Activated T-cell treated with anti-CD3 and anti-CD28 coated beads for 48 hours (primary cell): Measurements from ENCODE around the gene ZBTB47.

Experiments
- DNase-seq: peaks from one replicate; pipeline ENCODE4 v3.0.0-alpha.2; 2020; ENCODE audit warnings: low read depth

The ZBTB47 gene

DNA sequence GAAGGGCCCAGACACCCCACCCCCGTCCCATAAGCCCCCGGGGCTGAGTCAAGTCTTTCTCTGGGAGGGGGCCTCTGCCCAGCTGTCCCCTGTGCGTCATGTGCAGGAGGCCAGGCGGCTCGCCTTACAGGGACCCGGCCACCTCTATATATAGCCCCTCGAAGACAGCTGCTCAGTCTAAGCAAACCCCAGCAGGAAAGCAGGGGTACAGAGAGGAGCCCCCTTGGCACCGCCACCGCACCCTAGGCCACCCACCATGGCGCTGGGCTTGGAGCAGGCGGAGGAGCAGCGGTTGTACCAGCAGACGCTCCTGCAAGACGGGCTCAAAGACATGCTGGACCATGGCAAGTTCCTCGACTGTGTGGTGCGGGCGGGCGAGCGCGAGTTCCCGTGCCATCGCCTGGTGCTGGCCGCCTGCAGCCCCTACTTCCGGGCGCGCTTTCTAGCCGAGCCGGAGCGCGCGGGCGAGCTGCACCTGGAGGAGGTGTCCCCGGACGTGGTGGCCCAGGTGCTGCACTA lies 31.9 kb downstream of the ZBTB47 start, which contains the start of gene KLHL40:
Gene KLHL40, plus strand, starts transcription at position 175 of the 519 bp plus-strand sequence. Its CDS starts 82 bp downstream, at position 257.
- no peak for DNase-seq

DNA sequence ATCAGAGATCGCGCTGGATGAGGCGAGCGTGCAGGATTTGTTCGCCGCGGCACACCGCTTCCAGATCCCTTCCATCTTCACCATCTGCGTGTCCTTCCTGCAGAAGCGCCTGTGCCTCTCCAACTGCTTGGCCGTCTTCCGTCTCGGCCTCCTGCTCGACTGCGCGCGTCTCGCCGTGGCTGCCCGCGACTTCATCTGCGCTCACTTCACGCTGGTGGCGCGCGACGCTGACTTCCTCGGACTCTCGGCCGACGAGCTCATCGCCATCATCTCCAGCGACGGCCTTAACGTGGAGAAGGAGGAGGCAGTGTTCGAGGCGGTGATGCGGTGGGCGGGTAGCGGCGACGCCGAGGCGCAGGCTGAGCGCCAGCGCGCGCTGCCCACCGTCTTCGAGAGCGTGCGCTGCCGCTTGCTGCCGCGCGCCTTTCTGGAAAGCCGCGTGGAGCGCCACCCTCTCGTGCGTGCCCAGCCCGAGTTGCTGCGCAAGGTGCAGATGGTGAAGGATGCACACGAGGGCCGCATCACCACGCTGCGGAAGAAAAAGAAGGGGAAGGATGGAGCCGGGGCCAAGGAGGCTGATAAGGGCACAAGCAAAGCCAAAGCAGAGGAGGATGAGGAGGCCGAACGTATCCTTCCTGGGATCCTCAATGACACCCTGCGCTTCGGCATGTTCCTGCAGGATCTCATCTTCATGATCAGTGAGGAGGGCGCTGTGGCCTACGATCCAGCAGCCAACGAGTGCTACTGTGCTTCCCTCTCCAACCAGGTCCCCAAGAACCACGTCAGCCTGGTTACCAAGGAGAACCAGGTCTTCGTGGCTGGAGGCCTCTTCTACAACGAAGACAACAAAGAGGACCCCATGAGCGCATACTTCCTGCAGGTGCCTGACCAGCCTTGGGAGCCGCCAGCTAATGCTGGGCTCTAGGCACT lies 32.7 kb downstream of the ZBTB47 start:
- no peak for DNase-seq

DNA sequence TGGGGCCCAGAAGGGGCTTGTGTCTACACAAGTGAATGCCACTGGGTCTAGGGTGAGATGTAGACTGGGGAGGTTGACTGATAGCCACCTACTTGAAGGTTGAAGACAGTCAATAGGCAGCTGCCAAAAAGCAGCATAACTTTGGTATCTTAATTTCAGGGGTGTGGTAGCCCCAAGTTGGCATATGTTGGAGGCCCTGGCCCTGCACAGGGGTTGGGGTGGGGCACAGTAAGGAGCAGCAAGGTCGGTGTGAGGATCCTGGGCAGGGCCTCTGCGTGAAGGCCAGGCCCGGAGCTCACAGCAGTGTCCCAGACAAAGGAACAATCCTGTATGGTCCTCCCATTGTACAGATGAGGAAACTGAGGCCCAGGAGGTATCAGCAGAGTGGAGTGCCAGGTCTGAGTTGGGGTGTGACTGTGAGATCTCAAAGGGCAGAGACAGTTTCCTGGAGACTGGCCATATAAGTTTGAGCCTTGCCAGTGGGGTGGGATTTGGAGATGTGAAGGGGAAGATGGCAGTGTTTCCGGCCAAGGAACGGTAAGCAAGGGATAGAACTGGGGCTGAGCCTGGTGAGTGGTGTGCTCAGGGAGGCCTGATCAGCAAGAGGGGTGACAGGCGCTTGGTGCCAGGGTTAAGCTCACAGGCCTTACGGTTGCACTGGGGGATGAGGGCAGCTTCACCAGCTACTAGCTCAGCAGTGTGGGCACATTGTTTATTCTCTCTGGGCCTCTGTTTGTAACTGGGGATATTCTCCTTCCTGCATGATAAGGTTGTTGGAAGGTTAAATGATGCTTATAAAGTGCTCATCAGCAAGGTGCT lies 33.5 kb downstream of the ZBTB47 start:
- DNase-seq: no peak

DNA sequence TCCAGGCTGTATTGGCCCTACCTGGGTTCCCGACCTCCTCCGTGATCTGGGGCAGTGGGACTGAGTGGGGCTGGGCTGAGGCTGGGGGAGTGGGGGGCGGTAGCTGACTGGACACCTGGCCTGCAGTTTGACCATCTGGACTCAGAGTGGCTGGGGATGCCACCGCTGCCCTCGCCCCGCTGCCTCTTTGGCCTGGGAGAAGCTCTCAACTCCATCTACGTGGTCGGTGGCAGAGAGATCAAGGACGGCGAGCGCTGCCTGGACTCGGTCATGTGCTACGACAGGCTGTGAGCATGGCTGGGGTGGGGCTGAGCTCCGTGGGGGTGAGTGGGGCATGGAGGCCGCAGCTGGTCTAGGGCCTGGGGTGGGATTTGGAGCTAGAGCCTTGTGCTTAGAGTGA lies 34.5 kb downstream of the ZBTB47 start:
- no peak for DNase-seq

DNA sequence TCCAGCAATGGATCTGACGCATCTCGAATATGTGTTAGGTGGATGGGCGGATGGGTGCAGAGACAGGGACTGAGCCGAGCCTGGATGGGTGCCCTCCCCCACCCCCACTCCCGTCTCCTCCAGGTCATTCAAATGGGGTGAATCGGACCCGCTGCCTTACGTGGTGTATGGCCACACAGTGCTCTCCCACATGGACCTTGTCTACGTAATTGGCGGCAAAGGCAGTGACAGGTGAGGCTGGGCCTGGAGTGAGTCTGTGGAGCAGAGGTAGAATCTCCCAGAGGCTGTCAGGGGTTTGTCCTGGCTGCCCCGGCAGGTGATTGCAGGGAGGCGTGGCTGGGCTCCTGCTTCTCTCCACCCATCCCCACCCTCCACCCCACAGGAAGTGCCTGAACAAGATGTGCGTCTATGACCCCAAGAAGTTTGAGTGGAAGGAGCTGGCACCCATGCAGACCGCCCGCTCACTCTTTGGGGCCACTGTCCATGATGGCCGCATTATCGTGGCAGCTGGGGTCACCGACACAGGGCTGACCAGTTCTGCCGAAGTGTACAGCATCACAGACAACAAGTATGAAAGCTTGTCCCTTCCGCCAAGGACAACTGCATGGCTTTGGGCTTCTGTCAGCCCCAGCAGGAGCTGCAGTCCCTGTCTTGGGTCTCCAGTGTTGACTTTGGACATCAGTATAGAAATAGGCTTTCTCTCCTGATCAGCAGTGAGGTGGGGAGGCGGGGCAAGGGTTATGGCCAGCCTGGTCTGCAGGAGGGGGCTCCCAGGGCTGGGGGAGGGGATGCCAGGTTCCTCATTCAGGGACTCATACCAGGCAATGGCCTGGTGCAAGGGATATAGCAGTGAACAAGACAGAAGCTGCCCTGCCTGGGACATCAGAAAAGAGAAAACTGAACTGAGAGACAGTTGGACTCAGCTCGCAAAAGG lies 35.3 kb downstream of the ZBTB47 start:
- no peak for DNase-seq

GRCh38 chr3:42689421-42690014 lies 36.0 kb downstream of the ZBTB47 start:
- no peak for DNase-seq

- DNase-seq: no peak
Measured at GRCh38 chr3:42690191-42690590, 36.7 kb downstream of the ZBTB47 start.

DNA sequence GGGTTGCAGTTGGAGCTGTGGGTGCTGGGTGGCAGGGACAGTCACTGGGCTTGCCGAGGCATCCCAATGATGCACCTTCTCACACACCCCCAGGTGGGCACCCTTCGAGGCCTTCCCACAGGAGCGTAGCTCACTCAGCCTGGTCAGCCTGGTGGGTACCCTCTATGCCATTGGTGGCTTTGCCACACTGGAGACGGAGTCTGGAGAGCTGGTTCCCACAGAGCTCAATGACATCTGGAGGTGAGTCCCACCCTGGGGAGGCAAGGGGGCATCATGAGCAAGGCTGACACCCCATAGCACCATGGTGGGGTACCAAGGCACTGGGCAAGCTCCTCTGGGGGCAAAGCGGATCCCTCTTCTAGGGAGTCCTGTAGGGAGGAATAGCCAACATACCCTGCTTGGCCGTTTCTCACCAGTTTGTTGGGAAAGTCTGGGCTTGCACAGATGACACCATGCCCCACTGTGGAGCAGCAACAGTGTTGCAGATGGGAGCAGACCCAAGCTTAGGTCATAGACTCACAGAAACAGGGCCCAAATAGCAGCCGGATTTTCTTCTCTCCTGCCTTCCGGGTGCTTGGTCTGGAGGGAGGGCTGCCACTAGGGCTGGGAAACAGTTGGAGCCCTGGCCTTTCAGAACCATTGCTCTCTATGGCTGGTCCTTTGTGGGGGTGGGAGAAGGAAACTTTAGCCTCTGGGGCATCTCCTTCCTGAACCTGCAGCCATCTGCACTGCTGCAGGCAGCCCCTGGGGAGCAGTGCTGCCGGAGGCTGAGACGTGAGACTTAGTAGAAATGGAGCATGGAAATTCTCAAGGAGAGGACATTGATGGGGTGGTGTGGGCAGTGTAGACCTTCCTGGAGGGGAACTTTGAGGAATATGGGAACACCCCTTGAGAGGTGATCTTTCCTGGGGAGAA lies 37.5 kb downstream of the ZBTB47 start:
- DNase-seq: no peak

DNA sequence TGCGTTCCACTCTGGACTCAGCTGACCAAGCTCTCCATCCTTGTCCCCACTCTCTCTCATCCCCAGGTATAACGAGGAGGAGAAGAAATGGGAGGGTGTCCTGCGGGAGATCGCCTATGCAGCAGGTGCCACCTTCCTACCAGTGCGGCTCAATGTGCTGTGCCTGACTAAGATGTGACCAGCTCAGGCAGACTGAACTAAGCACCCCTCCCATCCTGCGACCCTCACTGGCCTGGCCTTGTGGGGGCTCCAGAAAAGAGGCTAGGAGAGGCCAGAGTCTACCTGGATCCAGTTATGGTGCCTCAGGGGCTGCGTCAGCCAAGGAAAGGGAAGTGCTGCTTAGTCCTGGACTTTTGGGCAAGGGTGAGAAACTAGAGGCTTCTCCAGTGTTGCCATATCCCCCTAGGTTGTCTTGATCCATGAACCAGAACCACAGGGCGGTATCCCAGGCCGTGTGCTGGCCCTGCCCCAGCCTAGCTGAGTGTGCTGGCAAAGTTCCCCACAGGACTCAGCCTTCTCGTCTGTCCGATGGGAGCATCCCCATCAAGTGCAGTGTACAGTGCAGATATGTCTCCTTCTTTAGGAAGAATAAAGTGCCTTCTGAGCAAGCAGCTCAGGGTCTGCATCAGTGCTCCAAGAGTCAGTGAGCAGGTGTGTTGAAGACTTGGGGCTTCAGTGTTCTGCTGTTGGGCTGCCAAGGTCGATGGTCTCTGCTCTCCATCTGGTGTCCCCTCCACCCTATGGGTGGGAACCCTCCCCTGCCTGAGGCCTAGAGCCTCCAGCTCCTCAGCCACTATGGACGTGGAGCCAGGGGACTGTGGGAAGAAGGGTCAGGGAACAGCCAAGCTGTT lies 38.5 kb downstream of the ZBTB47 start:
- no peak for DNase-seq

GRCh38 chr3:42692667-42693529 lies 39.4 kb downstream of the ZBTB47 start:
- no peak for DNase-seq

GRCh38 chr3:42693530-42693930 lies 40.0 kb downstream of the ZBTB47 start:
- DNase-seq: no peak

- no peak for DNase-seq
Measured at GRCh38 chr3:42694366-42694765, 40.9 kb downstream of the ZBTB47 start.

GRCh38 chr3:42696356-42697288 lies 43.1 kb downstream of the ZBTB47 start:
- no peak for DNase-seq

- DNase-seq: no peak
Measured at GRCh38 chr3:42697289-42698051, 44.0 kb downstream of the ZBTB47 start.

GRCh38 chr3:42698216-42698910 lies 44.9 kb downstream of the ZBTB47 start:
- DNase-seq: no peak

DNA sequence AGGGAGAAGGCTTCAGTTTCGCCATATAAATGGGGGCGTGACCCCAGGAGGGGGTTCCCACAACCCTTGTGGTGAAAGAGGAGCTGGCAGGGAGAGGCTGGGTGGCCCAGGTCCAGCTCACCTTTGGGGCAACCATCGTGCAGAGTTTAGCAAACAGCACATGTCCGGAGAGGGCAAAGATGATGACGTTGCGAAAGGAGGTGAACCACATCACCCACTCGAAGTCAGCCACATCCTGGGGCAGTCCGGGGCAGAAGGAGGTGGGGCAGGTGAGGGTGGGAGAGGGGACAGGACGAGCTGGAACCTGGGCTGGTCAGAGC lies 45.4 kb downstream of the ZBTB47 start:
- DNase-seq: no peak
